WTC11 (cell line): ENCODE data around the gene PTAR1. TPM values are rescaled to one million over a fixed set of nuclear protein-coding genes. Genes with fewer than 3 reads are reported as not detected.

Experiments used
- ATAC-seq: fragments of 200-7000 bp; cut with Tn5 transposase; 2 replicates; pipeline ENCODE4 v1.10.0; 2021; ENCODE audit warnings: mild to moderate bottlenecking, moderate library complexity
- CTCF ChIA-PET: fragments of 300-600 bp; sonication (Branson Sonifier 250); formaldehyde crosslinking; loops from one replicate; lab custom pipeline; 2021; ENCODE audit warnings: antibody characterized with exemption; lab: Charles Lee
- POLR2A ChIA-PET: fragments of 350-600 bp; sonication (Branson Sonifier 250); formaldehyde crosslinking; loops from one replicate; lab custom pipeline; 2021; ENCODE audit warnings: antibody characterized with exemption; lab: Charles Lee
- DNase-seq: peaks from one replicate; pipeline ENCODE4 v3.0.0; 2021; ENCODE audit warnings: low spot score
- H3K27ac Mint-ChIP-seq: 2 replicates; pipeline ENCODE4 v1.8.0; 2021; ENCODE audit warnings: mixed read lengths
- H3K27me3 Mint-ChIP-seq: 2 replicates; pipeline ENCODE4 v1.8.0; 2021; ENCODE audit warnings: low read depth, mild to moderate bottlenecking, moderate library complexity, mixed read lengths
- H3K36me3 Mint-ChIP-seq: 2 replicates; pipeline ENCODE4 v1.8.0; 2021; ENCODE audit warnings: mixed read lengths
- H3K4me1 Mint-ChIP-seq: 2 replicates; pipeline ENCODE4 v1.8.0; 2022; ENCODE audit warnings: mixed read lengths
- H3K4me3 Mint-ChIP-seq: 2 replicates; pipeline ENCODE4 v1.8.0; 2021; ENCODE audit warnings: mild to moderate bottlenecking, moderate library complexity, mixed read lengths
- H3K9me3 Mint-ChIP-seq: 2 replicates; pipeline ENCODE4 v1.8.0; 2021; ENCODE audit warnings: mixed read lengths
- FOXJ3 ChIP-seq: sonication (generic); formaldehyde crosslinking; IDR thresholded peaks from 2 replicates; pipeline ENCODE4 v1.9.0; 2021; ENCODE audit warnings: missing genetic modification reagents, mild to moderate bottlenecking, borderline replicate concordance
- GABPB1 ChIP-seq: sonication (generic); formaldehyde crosslinking; IDR thresholded peaks from 2 replicates; pipeline ENCODE4 v1.8.1; 2023; ENCODE audit warnings: mild to moderate bottlenecking, missing genetic modification reagents
- IRF2 ChIP-seq: sonication (generic); formaldehyde crosslinking; IDR thresholded peaks from 2 replicates; pipeline ENCODE4 v1.8.0; 2022; ENCODE audit warnings: low read depth, missing genetic modification reagents, borderline replicate concordance
- JUN ChIP-seq: sonication (generic); formaldehyde crosslinking; IDR thresholded peaks from 2 replicates; pipeline ENCODE4 v1.8.0; 2023; ENCODE audit warnings: mild to moderate bottlenecking, missing genetic modification reagents
- NFE2L1 ChIP-seq: sonication (generic); formaldehyde crosslinking; IDR thresholded peaks from 2 replicates; pipeline ENCODE4 v1.8.1; 2023; ENCODE audit warnings: missing genetic modification reagents
- OVOL2 ChIP-seq: fragments of 250-450 bp; sonication (Bioruptor Pico); IDR thresholded peaks from 2 replicates; pipeline ENCODE4 v1.9.0; 2021; ENCODE audit warnings: mild to moderate bottlenecking, borderline replicate concordance
- RELA ChIP-seq: sonication (generic); formaldehyde crosslinking; IDR thresholded peaks from 2 replicates; pipeline ENCODE4 v1.8.1; 2022; ENCODE audit warnings: missing genetic modification reagents, mild to moderate bottlenecking, borderline replicate concordance
- ZNF219 ChIP-seq: sonication (generic); formaldehyde crosslinking; IDR thresholded peaks from 2 replicates; pipeline ENCODE4 v1.8.0; 2023; ENCODE audit warnings: missing genetic modification reagents, mild to moderate bottlenecking, borderline replicate concordance
- ZNF232 ChIP-seq: sonication (generic); formaldehyde crosslinking; IDR thresholded peaks from 2 replicates; pipeline ENCODE4 v1.8.0; 2022; ENCODE audit warnings: mild to moderate bottlenecking, missing genetic modification reagents
- total RNA-seq: library from RNA; stranded (reverse); gene quantifications from 3 replicates; pipeline ENCODE4 v1.2.3, GENCODE V29; 2021
- TF ChIP-seq, protein P1 (sequence below): fragments of 250-450 bp; sonication (Bioruptor Pico); IDR thresholded peaks from 2 replicates; pipeline ENCODE4 v2.1.2; 2022; ENCODE audit warnings: mild to moderate bottlenecking, moderate library complexity
- TF ChIP-seq, protein P2 (sequence below): sonication (generic); formaldehyde crosslinking; IDR thresholded peaks from 2 replicates; pipeline ENCODE4 v1.8.0; 2022; ENCODE audit warnings: mild to moderate bottlenecking, missing genetic modification reagents
- TF ChIP-seq, protein P3 (sequence below): fragments of 250-450 bp; sonication (Bioruptor Pico); IDR thresholded peaks from 2 replicates; pipeline ENCODE4 v1.9.0; 2021; ENCODE audit warnings: mild to moderate bottlenecking
- TF ChIP-seq, protein P4 (sequence below): sonication (generic); formaldehyde crosslinking; IDR thresholded peaks from 2 replicates; pipeline ENCODE4 v1.8.0; 2023; ENCODE audit warnings: missing genetic modification reagents
- TF ChIP-seq, protein P5 (sequence below): sonication (generic); formaldehyde crosslinking; IDR thresholded peaks from 2 replicates; pipeline ENCODE4 v1.8.0; 2022; ENCODE audit warnings: mild to moderate bottlenecking, missing genetic modification reagents
- TF ChIP-seq, protein P6 (sequence below): sonication (generic); formaldehyde crosslinking; IDR thresholded peaks from 2 replicates; pipeline ENCODE4 v1.8.1; 2022; ENCODE audit warnings: mild to moderate bottlenecking, missing genetic modification reagents, moderate library complexity, borderline replicate concordance
- TF ChIP-seq, protein P7 (sequence below): fragments of 250-450 bp; sonication (Bioruptor Pico); conservative IDR thresholded peaks from 2 replicates; pipeline ENCODE4 v1.9.0; 2021; ENCODE audit warnings: mild to moderate bottlenecking
- TF ChIP-seq, protein P8 (sequence below): sonication (generic); formaldehyde crosslinking; IDR thresholded peaks from 2 replicates; pipeline ENCODE4 v1.8.0; 2023; ENCODE audit warnings: missing genetic modification reagents, mild to moderate bottlenecking, borderline replicate concordance
- TF ChIP-seq, protein P9 (sequence below): sonication (generic); formaldehyde crosslinking; IDR thresholded peaks from 2 replicates; pipeline ENCODE4 v1.8.0; 2023; ENCODE audit warnings: mild to moderate bottlenecking, missing genetic modification reagents

The PTAR1 gene
- total RNA-seq, 1 experiment from 2014 or later: 90.8 TPM

DNA sequence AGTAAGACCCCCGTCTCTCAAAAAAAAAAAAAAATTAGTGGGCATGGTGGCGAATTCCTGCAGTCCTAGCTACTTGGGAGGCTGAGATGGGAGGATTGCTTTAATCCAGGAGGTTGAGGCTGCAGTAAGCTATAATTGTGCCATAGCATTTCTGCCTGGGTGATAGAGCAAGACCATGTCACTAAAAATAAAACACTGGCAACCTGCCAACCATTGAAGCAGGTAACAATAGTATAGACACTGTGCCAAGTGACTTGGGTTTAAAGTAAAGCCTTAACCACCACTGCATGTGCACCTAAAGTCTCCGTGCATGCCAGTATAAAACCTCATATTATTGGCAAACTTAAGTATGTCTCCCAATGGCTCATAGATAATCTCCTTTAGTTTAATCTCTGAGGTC lies 84.2 kb downstream of the PTAR1 start:
- TF ChIP-seq FOXJ3: no peak
- no peak for TF ChIP-seq ZNF219
- TF ChIP-seq, protein P1, sequence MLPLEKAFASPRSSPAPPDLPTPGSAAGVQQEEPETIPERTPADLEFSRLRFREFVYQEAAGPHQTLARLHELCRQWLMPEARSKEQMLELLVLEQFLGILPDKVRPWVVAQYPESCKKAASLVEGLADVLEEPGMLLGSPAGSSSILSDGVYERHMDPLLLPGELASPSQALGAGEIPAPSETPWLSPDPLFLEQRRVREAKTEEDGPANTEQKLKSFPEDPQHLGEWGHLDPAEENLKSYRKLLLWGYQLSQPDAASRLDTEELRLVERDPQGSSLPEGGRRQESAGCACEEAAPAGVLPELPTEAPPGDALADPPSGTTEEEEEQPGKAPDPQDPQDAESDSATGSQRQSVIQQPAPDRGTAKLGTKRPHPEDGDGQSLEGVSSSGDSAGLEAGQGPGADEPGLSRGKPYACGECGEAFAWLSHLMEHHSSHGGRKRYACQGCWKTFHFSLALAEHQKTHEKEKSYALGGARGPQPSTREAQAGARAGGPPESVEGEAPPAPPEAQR: no peak
- TF ChIP-seq, protein P2, sequence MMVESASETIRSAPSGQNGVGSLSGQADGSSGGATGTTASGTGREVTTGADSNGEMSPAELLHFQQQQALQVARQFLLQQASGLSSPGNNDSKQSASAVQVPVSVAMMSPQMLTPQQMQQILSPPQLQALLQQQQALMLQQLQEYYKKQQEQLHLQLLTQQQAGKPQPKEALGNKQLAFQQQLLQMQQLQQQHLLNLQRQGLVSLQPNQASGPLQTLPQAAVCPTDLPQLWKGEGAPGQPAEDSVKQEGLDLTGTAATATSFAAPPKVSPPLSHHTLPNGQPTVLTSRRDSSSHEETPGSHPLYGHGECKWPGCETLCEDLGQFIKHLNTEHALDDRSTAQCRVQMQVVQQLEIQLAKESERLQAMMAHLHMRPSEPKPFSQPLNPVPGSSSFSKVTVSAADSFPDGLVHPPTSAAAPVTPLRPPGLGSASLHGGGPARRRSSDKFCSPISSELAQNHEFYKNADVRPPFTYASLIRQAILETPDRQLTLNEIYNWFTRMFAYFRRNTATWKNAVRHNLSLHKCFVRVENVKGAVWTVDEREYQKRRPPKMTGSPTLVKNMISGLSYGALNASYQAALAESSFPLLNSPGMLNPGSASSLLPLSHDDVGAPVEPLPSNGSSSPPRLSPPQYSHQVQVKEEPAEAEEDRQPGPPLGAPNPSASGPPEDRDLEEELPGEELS (CRISPR knock-in tag): no peak
- TF ChIP-seq, protein P3, sequence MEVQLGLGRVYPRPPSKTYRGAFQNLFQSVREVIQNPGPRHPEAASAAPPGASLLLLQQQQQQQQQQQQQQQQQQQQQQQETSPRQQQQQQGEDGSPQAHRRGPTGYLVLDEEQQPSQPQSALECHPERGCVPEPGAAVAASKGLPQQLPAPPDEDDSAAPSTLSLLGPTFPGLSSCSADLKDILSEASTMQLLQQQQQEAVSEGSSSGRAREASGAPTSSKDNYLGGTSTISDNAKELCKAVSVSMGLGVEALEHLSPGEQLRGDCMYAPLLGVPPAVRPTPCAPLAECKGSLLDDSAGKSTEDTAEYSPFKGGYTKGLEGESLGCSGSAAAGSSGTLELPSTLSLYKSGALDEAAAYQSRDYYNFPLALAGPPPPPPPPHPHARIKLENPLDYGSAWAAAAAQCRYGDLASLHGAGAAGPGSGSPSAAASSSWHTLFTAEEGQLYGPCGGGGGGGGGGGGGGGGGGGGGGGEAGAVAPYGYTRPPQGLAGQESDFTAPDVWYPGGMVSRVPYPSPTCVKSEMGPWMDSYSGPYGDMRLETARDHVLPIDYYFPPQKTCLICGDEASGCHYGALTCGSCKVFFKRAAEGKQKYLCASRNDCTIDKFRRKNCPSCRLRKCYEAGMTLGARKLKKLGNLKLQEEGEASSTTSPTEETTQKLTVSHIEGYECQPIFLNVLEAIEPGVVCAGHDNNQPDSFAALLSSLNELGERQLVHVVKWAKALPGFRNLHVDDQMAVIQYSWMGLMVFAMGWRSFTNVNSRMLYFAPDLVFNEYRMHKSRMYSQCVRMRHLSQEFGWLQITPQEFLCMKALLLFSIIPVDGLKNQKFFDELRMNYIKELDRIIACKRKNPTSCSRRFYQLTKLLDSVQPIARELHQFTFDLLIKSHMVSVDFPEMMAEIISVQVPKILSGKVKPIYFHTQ (CRISPR knock-in tag): no peak
- TF ChIP-seq, protein P4, sequence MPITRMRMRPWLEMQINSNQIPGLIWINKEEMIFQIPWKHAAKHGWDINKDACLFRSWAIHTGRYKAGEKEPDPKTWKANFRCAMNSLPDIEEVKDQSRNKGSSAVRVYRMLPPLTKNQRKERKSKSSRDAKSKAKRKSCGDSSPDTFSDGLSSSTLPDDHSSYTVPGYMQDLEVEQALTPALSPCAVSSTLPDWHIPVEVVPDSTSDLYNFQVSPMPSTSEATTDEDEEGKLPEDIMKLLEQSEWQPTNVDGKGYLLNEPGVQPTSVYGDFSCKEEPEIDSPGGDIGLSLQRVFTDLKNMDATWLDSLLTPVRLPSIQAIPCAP (CRISPR knock-in tag): no peak
- no peak for TF ChIP-seq OVOL2 (CRISPR knock-in tag)
- no peak for TF ChIP-seq IRF2 (CRISPR knock-in tag)
- no peak for TF ChIP-seq RELA (CRISPR knock-in tag)
- TF ChIP-seq, protein P5, sequence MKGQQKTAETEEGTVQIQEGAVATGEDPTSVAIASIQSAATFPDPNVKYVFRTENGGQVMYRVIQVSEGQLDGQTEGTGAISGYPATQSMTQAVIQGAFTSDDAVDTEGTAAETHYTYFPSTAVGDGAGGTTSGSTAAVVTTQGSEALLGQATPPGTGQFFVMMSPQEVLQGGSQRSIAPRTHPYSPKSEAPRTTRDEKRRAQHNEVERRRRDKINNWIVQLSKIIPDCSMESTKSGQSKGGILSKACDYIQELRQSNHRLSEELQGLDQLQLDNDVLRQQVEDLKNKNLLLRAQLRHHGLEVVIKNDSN (CRISPR knock-in tag): no peak
- TF ChIP-seq, protein P6, sequence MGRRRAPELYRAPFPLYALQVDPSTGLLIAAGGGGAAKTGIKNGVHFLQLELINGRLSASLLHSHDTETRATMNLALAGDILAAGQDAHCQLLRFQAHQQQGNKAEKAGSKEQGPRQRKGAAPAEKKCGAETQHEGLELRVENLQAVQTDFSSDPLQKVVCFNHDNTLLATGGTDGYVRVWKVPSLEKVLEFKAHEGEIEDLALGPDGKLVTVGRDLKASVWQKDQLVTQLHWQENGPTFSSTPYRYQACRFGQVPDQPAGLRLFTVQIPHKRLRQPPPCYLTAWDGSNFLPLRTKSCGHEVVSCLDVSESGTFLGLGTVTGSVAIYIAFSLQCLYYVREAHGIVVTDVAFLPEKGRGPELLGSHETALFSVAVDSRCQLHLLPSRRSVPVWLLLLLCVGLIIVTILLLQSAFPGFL (CRISPR knock-in tag): no peak
- TF ChIP-seq, protein P7, sequence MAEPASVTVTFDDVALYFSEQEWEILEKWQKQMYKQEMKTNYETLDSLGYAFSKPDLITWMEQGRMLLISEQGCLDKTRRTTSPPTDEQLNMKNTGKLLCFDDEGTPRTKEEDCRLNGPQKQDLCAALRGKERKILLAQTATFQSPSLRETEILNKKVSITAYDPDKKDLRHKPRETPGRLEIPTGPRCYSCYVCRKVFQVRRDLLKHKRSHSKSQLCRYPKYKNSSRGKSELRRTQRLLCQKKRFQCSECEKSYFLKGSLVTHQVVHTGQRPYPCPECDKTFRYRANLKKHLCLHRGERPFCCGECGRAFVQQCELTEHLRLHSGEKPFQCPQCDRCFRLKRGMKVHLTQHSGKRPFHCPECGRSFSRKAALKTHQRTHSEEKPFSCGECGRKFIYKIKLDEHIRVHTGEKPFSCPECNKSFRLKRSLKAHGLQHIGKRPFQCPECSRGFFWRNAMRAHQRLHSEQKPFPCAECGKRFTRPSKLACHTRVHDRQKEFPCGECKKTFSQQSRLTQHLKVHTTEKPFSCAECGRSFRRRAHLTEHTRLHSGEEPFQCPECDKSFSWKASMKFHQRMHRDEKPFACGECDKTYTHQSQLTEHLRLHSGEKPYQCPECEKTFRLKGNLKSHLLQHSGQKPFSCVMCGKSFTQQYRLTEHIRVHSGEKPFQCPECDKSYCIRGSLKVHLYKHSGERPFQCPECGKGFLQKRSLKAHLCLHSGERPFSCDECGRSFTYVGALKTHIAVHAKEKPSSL: no peak
- TF ChIP-seq GABPB1 (CRISPR knock-in tag): no peak
- TF ChIP-seq NFE2L1 (CRISPR knock-in tag): no peak
- TF ChIP-seq ZNF232 (CRISPR knock-in tag): no peak
- TF ChIP-seq, protein P8, sequence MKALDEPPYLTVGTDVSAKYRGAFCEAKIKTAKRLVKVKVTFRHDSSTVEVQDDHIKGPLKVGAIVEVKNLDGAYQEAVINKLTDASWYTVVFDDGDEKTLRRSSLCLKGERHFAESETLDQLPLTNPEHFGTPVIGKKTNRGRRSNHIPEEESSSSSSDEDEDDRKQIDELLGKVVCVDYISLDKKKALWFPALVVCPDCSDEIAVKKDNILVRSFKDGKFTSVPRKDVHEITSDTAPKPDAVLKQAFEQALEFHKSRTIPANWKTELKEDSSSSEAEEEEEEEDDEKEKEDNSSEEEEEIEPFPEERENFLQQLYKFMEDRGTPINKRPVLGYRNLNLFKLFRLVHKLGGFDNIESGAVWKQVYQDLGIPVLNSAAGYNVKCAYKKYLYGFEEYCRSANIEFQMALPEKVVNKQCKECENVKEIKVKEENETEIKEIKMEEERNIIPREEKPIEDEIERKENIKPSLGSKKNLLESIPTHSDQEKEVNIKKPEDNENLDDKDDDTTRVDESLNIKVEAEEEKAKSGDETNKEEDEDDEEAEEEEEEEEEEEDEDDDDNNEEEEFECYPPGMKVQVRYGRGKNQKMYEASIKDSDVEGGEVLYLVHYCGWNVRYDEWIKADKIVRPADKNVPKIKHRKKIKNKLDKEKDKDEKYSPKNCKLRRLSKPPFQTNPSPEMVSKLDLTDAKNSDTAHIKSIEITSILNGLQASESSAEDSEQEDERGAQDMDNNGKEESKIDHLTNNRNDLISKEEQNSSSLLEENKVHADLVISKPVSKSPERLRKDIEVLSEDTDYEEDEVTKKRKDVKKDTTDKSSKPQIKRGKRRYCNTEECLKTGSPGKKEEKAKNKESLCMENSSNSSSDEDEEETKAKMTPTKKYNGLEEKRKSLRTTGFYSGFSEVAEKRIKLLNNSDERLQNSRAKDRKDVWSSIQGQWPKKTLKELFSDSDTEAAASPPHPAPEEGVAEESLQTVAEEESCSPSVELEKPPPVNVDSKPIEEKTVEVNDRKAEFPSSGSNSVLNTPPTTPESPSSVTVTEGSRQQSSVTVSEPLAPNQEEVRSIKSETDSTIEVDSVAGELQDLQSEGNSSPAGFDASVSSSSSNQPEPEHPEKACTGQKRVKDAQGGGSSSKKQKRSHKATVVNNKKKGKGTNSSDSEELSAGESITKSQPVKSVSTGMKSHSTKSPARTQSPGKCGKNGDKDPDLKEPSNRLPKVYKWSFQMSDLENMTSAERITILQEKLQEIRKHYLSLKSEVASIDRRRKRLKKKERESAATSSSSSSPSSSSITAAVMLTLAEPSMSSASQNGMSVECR (CRISPR knock-in tag): no peak
- TF ChIP-seq JUN (CRISPR knock-in tag): no peak
- TF ChIP-seq, protein P9, sequence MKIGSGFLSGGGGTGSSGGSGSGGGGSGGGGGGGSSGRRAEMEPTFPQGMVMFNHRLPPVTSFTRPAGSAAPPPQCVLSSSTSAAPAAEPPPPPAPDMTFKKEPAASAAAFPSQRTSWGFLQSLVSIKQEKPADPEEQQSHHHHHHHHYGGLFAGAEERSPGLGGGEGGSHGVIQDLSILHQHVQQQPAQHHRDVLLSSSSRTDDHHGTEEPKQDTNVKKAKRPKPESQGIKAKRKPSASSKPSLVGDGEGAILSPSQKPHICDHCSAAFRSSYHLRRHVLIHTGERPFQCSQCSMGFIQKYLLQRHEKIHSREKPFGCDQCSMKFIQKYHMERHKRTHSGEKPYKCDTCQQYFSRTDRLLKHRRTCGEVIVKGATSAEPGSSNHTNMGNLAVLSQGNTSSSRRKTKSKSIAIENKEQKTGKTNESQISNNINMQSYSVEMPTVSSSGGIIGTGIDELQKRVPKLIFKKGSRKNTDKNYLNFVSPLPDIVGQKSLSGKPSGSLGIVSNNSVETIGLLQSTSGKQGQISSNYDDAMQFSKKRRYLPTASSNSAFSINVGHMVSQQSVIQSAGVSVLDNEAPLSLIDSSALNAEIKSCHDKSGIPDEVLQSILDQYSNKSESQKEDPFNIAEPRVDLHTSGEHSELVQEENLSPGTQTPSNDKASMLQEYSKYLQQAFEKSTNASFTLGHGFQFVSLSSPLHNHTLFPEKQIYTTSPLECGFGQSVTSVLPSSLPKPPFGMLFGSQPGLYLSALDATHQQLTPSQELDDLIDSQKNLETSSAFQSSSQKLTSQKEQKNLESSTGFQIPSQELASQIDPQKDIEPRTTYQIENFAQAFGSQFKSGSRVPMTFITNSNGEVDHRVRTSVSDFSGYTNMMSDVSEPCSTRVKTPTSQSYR (CRISPR knock-in tag): no peak
- Mint-ChIP-seq H3K27ac (no peak overlapping the region), H3K4me3 (no peak overlapping the region), H3K36me3 (no peaks in the 10 kb centered on the region), H3K9me3 (no peaks in the 10 kb centered on the region), H3K27me3 (peaks cover 22% of the 10 kb centered on the region), H3K4me1 (peaks cover 11% of the 10 kb centered on the region; the same call in 1 of the 2 replicates)
- DNase-seq (no peak), ATAC-seq (no peak)
- CTCF ChIA-PET: no interaction called here
- POLR2A ChIA-PET: no interaction called here
